Forelimb muscle (tissue), 1 donor: ENCODE measurements around the gene MAPK1IP1L. TPM values are rescaled to one million over a fixed set of nuclear protein-coding genes. Genes with fewer than 3 reads are reported as not detected.

Source experiments
- DNase-seq: peaks from one replicate; pipeline ENCODE4 v3.0.0-alpha.2; 2013; ENCODE audit warnings: low read depth
- polyA plus RNA-seq: library from polyadenylated mRNA; unstranded; fragments of 120-200 nt; gene quantifications from one replicate; pipeline ENCODE4 v1.2.1, GENCODE V29; 2013; ENCODE audit not compliant: insufficient read length

The MAPK1IP1L gene
- polyA plus RNA-seq, 1 donor, result 51.7 TPM

DNA sequence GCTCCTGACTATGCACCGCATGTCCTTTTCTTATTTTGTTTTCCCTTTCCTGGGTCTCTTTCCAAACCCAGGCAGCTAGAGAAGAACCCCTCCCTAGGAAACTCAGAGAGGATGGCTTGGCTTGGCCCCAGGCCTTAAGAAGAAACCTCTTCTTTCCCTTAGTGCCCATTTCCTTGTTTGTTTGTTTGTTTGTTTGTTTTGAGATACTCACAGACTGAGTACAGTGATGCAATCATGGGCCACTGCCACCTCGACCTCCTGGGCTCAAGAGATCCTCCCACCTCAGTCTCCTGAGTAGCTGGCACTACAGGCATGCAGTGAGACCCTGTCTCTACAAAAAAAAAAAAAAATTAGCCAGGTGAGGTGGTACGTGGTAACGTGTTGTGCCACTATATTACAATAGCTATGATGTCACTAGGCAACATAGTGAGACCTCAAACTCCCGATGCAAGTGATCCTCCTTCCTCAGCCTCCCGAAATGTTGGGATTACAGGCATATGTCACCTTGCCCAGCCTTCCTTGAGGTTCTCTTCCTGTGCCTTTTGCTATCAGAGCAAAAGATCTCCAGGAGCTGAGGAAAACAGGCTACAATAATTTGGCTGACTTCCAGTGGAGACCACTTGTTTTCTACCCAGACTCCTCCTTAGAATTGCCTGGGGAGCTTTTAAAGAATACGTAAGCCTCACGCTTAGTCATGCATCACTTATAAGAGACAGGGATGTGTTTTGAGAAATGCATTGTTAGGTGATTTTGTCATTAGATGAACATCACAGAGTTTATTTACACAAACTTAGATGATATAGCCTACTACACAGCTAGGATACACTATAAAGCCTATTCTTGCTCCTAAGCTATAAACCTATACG is 43.1 kb downstream of the MAPK1IP1L start:
- no peak for DNase-seq

DNA sequence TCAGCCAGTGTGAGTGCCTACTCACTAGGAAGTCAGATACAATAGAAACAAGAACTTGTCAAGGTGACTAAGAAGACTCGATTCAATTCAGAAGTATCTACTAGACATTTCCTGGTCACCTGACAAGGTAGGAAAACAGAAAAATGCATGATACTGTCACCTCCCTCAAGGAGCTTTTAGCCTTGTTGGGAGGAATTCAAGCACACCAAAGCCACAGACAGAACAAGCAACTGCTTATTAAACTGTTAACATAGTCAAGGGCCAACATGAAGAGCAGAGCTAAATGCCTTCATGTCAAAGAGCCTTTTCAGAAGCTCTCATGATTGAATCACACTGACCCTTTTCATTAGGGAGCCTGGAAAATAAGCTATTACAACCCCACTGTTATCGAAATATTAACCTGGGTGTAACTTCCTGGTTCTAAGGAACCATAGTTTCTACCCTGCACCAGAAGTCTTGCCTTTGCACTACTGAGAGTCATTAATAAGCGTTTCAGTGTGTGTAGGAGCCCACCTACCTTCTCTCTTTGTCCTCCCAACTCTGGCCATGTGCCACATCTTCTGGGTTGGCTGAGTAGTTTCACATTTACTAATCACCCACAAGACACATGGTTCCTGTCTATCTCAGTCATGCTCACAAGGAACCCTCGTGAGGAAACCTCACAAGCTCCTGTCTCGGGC is 46.6 kb downstream of the MAPK1IP1L start:
- DNase-seq, result no peak

GRCh38 chr14:55098561-55098898 is 47.1 kb downstream of the MAPK1IP1L start:
- no peak for DNase-seq

GRCh38 chr14:55099756-55100155 is 48.3 kb downstream of the MAPK1IP1L start:
- DNase-seq, result peak; percentile 81

- no peak for DNase-seq
Measured at GRCh38 chr14:55101698-55102097, 50.3 kb downstream of the MAPK1IP1L start.

- DNase-seq, result no peak
Measured at GRCh38 chr14:55102141-55102621, 50.7 kb downstream of the MAPK1IP1L start.

GRCh38 chr14:55103005-55103640 is 51.7 kb downstream of the MAPK1IP1L start:
- no peak for DNase-seq

DNA sequence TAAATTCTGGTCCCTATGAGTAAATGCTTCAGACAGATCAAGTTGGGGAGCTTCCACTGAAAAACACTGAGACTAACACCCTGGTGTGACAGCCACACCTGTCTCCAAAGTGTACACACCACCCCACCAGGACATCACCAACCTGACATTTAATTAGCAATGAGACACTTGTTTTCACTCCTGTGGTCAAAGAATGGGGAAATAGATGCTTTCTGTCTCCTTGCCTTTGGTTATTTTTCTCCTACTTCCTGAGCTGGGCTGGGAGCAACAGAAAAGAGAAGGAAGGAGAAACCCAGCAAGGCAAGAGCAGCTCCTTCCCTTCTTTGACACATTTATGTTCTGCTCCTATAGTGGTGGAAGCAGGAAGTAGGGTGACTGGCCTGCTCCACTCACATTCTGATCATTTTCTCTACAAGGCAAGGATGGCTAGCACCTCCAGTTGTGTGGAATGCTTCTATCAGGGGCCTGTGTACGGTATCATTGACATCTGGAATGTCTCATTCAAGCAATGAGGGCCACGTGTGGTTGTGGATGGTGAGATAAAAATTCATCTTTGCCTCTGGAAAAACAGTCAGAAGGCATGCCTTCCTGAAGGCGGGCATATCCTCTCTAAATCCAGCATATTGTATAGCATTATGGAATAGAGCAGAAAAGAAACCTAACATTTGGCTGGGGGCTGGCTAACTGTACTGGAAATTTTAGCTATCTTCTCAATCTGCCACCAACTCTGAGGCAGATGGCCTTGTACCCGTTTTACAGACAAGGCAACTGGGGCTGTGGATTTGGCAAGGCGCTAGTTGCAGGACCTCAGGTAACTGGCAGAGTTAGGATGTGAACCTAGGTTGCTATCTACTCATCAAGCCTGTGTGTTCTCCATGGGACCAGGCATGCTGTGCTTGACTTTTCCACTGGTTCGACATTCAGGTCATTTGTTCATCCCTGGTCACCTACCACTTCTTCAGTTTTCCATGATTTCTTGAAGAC is 52.8 kb downstream of the MAPK1IP1L start:
- DNase-seq, result no peak

DNA sequence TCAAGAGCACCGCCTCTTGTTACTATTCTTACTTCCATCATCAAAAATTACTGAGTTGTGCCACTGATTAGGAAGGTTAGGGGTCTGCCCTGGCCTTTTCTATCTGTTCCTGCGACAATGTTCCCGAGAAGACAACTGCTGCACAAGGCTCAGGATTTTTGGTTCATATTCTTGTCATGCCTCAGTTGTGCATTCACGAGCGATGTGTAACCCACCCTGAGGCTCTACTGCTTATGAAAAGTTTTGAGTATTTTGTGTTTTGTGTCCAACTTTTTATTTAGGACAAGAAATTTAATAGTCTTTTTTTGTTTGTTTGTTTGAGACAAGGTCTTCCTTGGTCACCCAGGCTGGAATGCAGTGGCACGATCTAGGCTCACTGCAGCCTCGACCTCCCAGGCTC is 54.5 kb downstream of the MAPK1IP1L start:
- DNase-seq, result no peak

DNA sequence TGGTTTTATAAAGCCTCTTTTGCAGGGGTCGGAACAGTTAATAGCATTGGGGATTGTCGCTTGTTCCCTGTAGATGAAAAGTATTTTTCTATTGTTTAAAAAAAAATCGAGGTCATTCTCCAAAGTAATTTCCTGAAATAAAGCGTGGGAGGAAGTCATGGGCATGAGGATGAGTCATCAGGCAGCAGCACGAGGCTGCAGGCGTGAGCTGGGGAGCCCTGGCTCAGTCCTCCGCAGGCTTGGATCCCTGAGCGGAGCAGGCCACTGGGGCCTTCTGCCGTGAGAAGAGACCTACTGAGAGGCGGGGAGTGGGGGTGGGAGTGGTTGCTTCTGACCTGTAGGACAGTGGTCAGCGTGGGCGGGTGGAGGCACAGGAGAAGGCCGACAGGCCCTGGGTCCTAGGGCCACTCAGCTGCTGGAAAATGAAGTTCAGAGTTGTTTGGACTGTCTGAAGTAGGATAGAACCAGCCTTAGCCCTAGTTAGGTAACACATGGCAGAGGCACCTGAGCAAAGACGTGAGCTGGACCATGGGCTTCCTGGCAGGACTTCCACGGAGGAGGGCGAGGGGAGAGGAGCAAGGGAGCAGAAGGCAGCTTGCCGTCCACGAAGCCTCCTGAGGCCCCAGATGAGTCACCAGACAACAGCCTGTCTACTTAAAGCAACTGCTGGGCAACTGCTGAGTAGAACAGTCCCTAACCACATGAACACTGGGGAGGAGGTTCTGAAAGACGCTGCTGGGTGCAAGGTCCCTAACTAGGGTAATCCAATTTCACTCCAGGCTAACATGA is 56.5 kb downstream of the MAPK1IP1L start:
- no peak for DNase-seq

DNA sequence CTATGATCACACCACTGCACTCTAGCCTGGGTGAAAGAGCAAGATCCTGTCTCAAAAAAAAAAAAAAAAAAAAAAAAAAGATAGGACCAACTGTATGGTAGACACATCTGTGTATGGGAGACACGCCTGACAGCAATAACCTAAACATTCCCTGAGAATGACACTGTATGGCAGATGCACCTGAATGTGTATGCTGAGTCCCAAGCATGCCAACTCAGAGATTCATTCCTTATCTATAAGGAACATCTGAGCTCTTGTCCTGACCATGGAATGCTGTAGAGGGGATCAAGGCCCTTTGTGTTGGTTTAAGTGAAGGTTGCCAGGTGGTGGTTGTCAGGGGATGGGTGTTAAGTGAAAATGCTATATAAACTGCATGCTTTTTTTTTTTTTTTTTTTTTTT is 58.4 kb downstream of the MAPK1IP1L start:
- no peak for DNase-seq

DNA sequence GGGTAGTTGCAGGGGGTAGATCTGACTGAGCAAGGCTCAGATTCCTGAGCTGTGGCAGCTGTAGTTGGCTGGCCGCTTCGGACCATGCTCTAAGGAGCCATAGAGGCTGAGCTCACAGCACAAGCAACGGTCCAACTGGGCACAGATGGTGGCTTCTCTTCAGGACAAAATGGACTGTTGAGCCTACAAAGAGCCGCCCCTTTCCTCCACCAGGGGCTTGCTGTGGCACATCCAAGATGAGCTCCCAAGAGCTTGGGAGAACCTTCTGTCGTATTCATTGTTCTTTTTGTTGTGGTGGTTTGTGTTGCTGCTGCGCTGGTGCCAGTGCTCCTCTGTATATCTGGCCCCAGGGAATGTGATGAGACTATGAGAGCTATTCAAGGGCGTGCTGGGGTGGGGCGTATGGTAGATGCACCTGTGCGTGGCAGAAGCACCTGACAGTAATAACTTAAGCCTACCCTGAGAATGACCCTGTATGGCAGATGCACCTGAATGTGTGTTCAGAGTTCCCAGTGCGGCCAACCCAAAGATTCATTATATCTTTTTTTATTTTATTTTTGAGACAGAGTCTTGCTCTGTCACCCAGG is 59.8 kb downstream of the MAPK1IP1L start:
- DNase-seq, result no peak

GRCh38 chr14:55114720-55115119 is 63.3 kb downstream of the MAPK1IP1L start:
- DNase-seq, result no peak

DNA sequence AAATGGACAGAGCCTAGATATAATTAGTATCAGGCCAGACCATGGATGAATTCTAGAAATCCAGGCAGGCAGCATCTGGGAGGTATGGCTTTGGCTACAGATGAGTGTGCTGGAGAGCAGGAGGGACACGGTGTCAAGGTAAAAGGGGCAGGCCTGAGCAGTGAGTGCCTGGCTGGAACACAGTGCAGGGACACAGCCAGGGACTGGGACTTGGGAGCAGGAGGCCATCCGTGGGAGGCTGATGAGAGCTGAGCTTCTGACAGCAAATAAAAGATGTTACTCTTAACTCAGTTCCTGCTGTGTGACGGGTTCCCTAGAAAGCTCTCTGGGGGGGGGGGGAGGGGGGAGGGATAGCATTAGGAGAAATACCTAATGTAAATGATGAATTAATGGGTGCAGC is 64.0 kb downstream of the MAPK1IP1L start:
- DNase-seq, result no peak

DNA sequence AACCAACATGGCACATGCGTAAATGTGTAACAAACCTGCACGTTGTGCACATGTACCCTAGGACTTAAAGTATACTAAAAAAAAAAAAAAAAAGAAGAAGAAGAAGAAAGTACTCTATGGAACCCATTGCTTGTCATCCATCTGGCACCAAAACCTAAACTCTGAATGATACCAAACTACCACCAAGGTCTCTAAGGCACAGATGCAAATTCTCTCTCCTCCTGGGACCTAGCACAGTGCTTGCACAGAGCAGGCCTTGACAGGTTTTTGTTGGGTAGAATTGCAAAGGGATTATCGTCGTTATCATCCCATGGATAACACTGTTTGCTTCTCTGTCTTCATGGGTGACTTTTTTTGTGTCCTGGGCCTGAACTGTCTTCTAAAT is 64.4 kb downstream of the MAPK1IP1L start:
- DNase-seq, result no peak

DNA sequence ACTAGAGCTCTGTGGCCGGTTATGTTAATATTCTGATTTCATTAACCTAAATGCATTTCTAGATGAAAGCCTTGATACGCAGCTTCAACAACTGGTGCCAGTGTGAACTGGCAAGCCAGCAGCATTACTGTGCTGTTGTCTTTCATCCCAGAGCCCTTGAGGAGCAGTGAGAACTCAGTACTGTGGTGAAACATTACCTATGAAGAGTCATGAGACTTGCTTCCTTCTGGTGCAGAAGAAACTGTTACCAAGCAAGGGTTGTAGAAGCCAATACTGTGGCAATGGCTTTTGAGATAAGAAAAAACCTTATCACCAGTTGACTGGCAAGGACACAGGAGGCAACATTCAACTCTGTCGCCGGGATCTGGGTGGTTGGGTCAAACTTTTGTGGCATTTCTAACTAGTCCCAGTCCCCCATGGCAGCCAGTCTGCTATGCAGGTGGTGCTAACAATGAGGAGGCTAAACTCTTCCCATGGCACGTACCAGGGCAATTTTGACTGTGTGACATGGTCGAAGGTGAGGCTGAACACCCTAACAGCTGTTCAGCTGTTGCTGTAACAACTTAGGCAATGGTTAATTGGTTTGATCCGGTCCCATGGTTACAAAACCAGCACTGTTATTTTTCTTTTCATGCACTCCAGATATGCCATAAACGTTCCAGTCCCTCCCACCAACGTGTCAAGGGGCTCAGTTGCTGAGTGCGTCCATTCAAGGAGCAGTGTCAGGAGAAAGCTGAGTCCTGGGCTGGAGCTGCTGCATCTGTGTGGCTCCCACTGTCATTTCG is 65.0 kb downstream of the MAPK1IP1L start:
- no peak for DNase-seq

- no peak for DNase-seq
Measured at GRCh38 chr14:55117803-55118441, 66.5 kb downstream of the MAPK1IP1L start.

DNA sequence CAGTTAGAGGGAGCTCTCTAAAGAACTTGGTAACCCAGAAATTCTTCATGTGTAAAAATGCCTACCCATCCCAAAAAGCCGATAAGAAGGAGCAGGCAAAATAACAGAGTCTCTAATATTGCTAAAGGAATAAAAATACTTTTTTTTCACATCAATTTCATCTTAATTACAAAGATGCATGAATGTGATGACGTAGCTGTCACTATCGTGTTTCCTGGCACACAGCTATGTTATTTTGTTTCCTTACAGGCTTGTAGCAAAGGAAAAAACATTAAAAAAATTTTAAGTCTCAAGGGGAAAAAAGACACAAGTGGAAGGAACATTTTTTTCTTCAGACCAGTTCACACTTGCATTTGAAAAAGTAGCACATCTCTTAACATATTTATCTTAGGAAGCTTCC is 67.3 kb downstream of the MAPK1IP1L start:
- no peak for DNase-seq
